H1 (cell line): Measurements from ENCODE around the gene MAGI1. TPM values are rescaled to one million over a fixed set of nuclear protein-coding genes. Genes with fewer than 3 reads are reported as not detected.

ENCODE experiments used
- CTCF ChIA-PET: fragments of 300-600 bp; sonication (Branson Sonifier 250); formaldehyde crosslinking; loops from one replicate; lab custom pipeline; 2021; ENCODE audit not compliant: partially characterized antibody; lab: Charles Lee
- POLR2A ChIA-PET: fragments of 300-600 bp; sonication (Branson Sonifier 250); formaldehyde crosslinking; loops from one replicate; lab custom pipeline; 2021; ENCODE audit warnings: inconsistent platforms; ENCODE audit not compliant: partially characterized antibody; lab: Charles Lee
- DNase-seq, 2 experiments: peaks; one replicate each; pipeline versions ENCODE4 v3.0.0 to v3.0.0-alpha.2; 2010 to 2022; ENCODE audit warnings: low spot score in 2 of 2, low read depth in 1 of 2, mixed read lengths in 1 of 2
- FAIRE-seq: peaks from 2 replicates; lab custom pipeline; 2011; peaks lifted over from hg19 to GRCh38; lab: Jason Lieb, UNC
- H2AFZ ChIP-seq: 2 replicates; pipeline ENCODE4 v1.8.1; 2012; ENCODE audit warnings: low read length, inconsistent platforms
- H2AK5ac ChIP-seq: 2 replicates; pipeline ENCODE4 v1.6.1; 2013; ENCODE audit warnings: low read depth, low read length
- H2BK120ac ChIP-seq: replicated peaks from 2 replicates; pipeline ENCODE3; 2013; ENCODE audit warnings: low read depth, low read length, inconsistent platforms
- H2BK12ac ChIP-seq: 2 replicates; pipeline ENCODE4 v1.6.1; 2013; ENCODE audit warnings: low read depth, low read length
- H2BK15ac ChIP-seq: 2 replicates; pipeline ENCODE4 v1.6.1; 2013; ENCODE audit warnings: low read length
- H2BK20ac ChIP-seq: 2 replicates; pipeline ENCODE4 v1.6.1; 2013; ENCODE audit warnings: low read length
- H2BK5ac ChIP-seq: 2 replicates; pipeline ENCODE4 v1.6.1; 2013; ENCODE audit warnings: low read depth, low read length
- H3K14ac ChIP-seq: 2 replicates; pipeline ENCODE4 v1.6.1; 2013; ENCODE audit warnings: inconsistent platforms; ENCODE audit not compliant: insufficient read length
- H3K18ac ChIP-seq: 2 replicates; pipeline ENCODE4 v1.6.1; 2013; ENCODE audit warnings: low read length; ENCODE audit errors: extremely low read depth
- H3K23ac ChIP-seq: 2 replicates; pipeline ENCODE4 v1.6.1; 2013; ENCODE audit warnings: inconsistent platforms; ENCODE audit not compliant: insufficient read length
- H3K23me2 ChIP-seq: 2 replicates; pipeline ENCODE4 v1.6.1; 2013; ENCODE audit warnings: low read depth, low read length
- H3K27ac ChIP-seq: 2 replicates; pipeline ENCODE4 v1.6.1; 2011; ENCODE audit warnings: low read depth, low read length, inconsistent platforms
- H3K27me3 ChIP-seq, 4 experiments: replicated peaks in 1 of 4; 1 replicate in 1 of 4; 2 replicates in 3 of 4; pipeline versions ENCODE4 v1.6.1 to v1.8.1; 2011 to 2013; ENCODE audit warnings: low read length in 3 of 4, mild to moderate bottlenecking in 3 of 4, inconsistent platforms in 2 of 4, mixed read lengths in 2 of 4, moderate library complexity in 1 of 4; ENCODE audit not compliant: control insufficient read depth in 3 of 4, insufficient read depth in 3 of 4; ENCODE audit errors: extremely low read depth in 1 of 4
- H3K36me3 ChIP-seq, 4 experiments: 2 replicates each; pipeline versions ENCODE4 v1.6.1 to v1.8.1; 2011 to 2013; ENCODE audit warnings: mild to moderate bottlenecking in 4 of 4, low read length in 3 of 4, moderate library complexity in 2 of 4, control low read depth in 1 of 4, inconsistent platforms in 1 of 4; ENCODE audit not compliant: insufficient read depth in 4 of 4, control insufficient read depth in 2 of 4
- H3K4ac ChIP-seq: replicated peaks from 2 replicates; pipeline ENCODE3; 2013; ENCODE audit warnings: low read length, low read depth, mixed read lengths, inconsistent platforms; ENCODE audit not compliant: insufficient read length
- H3K4me1 ChIP-seq, 4 experiments: replicated peaks in 1 of 4; 1 replicate in 1 of 4; 2 replicates in 3 of 4; pipeline versions ENCODE4 v1.6.1 to v1.8.1; 2011 to 2013; ENCODE audit warnings: low read length in 3 of 4, inconsistent platforms in 2 of 4, mixed read lengths in 1 of 4; ENCODE audit not compliant: insufficient read depth in 4 of 4, control insufficient read depth in 3 of 4
- H3K4me2 ChIP-seq, 2 experiments: 2 replicates each; pipeline versions ENCODE4 v1.6.1 to v1.8.1; 2011 to 2013; ENCODE audit warnings: low read depth in 2 of 2, low read length in 2 of 2, control low read depth in 1 of 2, inconsistent platforms in 1 of 2, mild to moderate bottlenecking in 1 of 2; ENCODE audit not compliant: insufficient read depth in 1 of 2
- H3K4me3 ChIP-seq, 4 experiments: fragments of 200-600, 300-600 bp in 1 of 4; sonication (generic), shearing (Covaris generic), sonication (Bioruptor Twin) in 1 of 4; 2 replicates each; pipeline versions ENCODE4 v1.5.1 to v1.8.1; 2011 to 2016; ENCODE audit warnings: low read length in 4 of 4, low read depth in 3 of 4, control low read depth in 2 of 4, inconsistent platforms in 2 of 4, mild to moderate bottlenecking in 2 of 4, mixed read lengths in 1 of 4, moderate library complexity in 1 of 4; ENCODE audit not compliant: insufficient read depth in 2 of 4; ENCODE audit errors: extremely low read depth in 1 of 4
- H3K56ac ChIP-seq: replicated peaks from 2 replicates; pipeline ENCODE3; 2013; ENCODE audit warnings: low read depth, mild to moderate bottlenecking, mixed read lengths, low read length, inconsistent platforms; ENCODE audit not compliant: insufficient read length
- H3K79me1 ChIP-seq: 2 replicates; pipeline ENCODE4 v1.6.1; 2013; ENCODE audit warnings: low read depth, low read length, control low read depth
- H3K79me2 ChIP-seq, 2 experiments: 2 replicates each; pipeline versions ENCODE4 v1.6.1 to v1.8.1; 2012 to 2013; ENCODE audit warnings: low read length in 2 of 2, mild to moderate bottlenecking in 2 of 2, inconsistent platforms in 1 of 2; ENCODE audit not compliant: insufficient read depth in 2 of 2, control insufficient read depth in 1 of 2
- H3K9ac ChIP-seq, 4 experiments: replicated peaks in 1 of 4; 1 replicate in 1 of 4; 2 replicates in 3 of 4; pipeline versions ENCODE4 v1.6.1 to v1.8.1; 2011 to 2013; ENCODE audit warnings: low read depth in 3 of 4, low read length in 3 of 4, control low read depth in 2 of 4, mild to moderate bottlenecking in 2 of 4, moderate library complexity in 2 of 4, inconsistent platforms in 1 of 4; ENCODE audit errors: extremely low read depth in 1 of 4
- H3K9me3 ChIP-seq, 2 experiments: 2 replicates each; pipeline versions ENCODE4 v1.6.1 to v1.8.1; 2012 to 2013; ENCODE audit warnings: mild to moderate bottlenecking in 2 of 2, moderate library complexity in 2 of 2, control low read depth in 1 of 2, inconsistent platforms in 1 of 2, low read depth in 1 of 2, low read length in 1 of 2, mixed read lengths in 1 of 2; ENCODE audit not compliant: insufficient read depth in 2 of 2
- H4K20me1 ChIP-seq, 2 experiments: replicated peaks in 1 of 2; 2 replicates each; pipeline versions ENCODE3 to v1.8.1; 2011 to 2013; ENCODE audit warnings: inconsistent platforms in 2 of 2, low read length in 2 of 2, mild to moderate bottlenecking in 1 of 2; ENCODE audit not compliant: insufficient read depth in 2 of 2, control insufficient read depth in 1 of 2
- H4K5ac ChIP-seq: 2 replicates; pipeline ENCODE4 v1.6.1; 2013; ENCODE audit warnings: low read length, low read depth, mixed read lengths, inconsistent platforms; ENCODE audit not compliant: insufficient read length
- H4K8ac ChIP-seq: 2 replicates; pipeline ENCODE4 v1.8.0; 2013; ENCODE audit warnings: mild to moderate bottlenecking, moderate library complexity, low read length, inconsistent platforms; ENCODE audit not compliant: insufficient read depth; ENCODE audit errors: extremely low read depth
- H4K91ac ChIP-seq: replicated peaks from 2 replicates; pipeline ENCODE3; 2013; ENCODE audit warnings: low read length, mixed read lengths, inconsistent platforms; ENCODE audit not compliant: insufficient read length
- ASH2L ChIP-seq: fragments of 200-600, 300-600 bp; sonication (generic); IDR thresholded peaks from one replicate; pipeline ENCODE4 v1.7.1; 2017; ENCODE audit warnings: low read length
- CTBP2 ChIP-seq: IDR thresholded peaks from 2 replicates; pipeline ENCODE4 v1.7.0; 2011; ENCODE audit warnings: borderline replicate concordance, mild to moderate bottlenecking, moderate library complexity, mixed read lengths, low read length; ENCODE audit not compliant: insufficient read depth, insufficient read length
- EZH2 ChIP-seq: fragments of 200-600 bp; sonication (generic); IDR thresholded peaks from 2 replicates; pipeline ENCODE4 v1.7.1; 2012; ENCODE audit warnings: low read depth, mild to moderate bottlenecking, moderate library complexity, low read length, inconsistent platforms; ENCODE audit not compliant: severe bottlenecking
- KDM4A ChIP-seq: IDR thresholded peaks from one replicate; pipeline ENCODE4 v1.7.1; 2012; ENCODE audit warnings: low read depth, mild to moderate bottlenecking, moderate library complexity, low read length, inconsistent platforms; ENCODE audit not compliant: severe bottlenecking
- SIRT6 ChIP-seq: IDR thresholded peaks from one replicate; pipeline ENCODE4 v1.7.1; 2012; ENCODE audit warnings: low read length, inconsistent platforms
- SUZ12 ChIP-seq: fragments of 200-600 bp; sonication (generic); IDR thresholded peaks from 2 replicates; pipeline ENCODE4 v1.6.1; 2012; ENCODE audit warnings: mild to moderate bottlenecking, inconsistent platforms, low read length, moderate library complexity, mixed read lengths
- TCF12 ChIP-seq: IDR thresholded peaks from 2 replicates; pipeline ENCODE4 v1.6.1; 2011; ENCODE audit warnings: low read depth, mild to moderate bottlenecking, low read length
- WGBS, 2 experiments: shearing (Covaris generic) in 1 of 2; methylation state at CpG; one replicate each; pipeline versions ENCODE4 v1.1.6 to v1.1.7; 2013 to 2015; ENCODE audit warnings: low lambda C conversion rate in 2 of 2, mixed read lengths in 2 of 2, inconsistent platforms in 1 of 2, low coverage in 1 of 2, missing lambda C conversion rate in 1 of 2; ENCODE audit not compliant: insufficient replicate concordance in 2 of 2, insufficient coverage in 1 of 2, insufficient read length in 1 of 2; ENCODE audit errors: extremely low coverage in 1 of 2, missing lambda C conversion rate in 1 of 2; 5-methylcytosine and 5-hydroxymethylcytosine counted together
- polyA plus RNA-seq, 7 experiments: library from polyadenylated mRNA; depleted of rRNA in 3 of 7; stranded (reverse) in 5 of 7; unstranded in 2 of 7; fragments of >200 nt in 5 of 7; fragments of 200-250 nt in 2 of 7; gene quantifications; 1 replicate in 5 of 7; 2 replicates in 1 of 7; 4 replicates in 1 of 7; pipeline versions ENCODE4 v1.2.1 to v1.2.3, GENCODE V29; 2011 to 2013; ENCODE audit warnings: missing spikeins in 2 of 7, mixed read lengths in 2 of 7
- total RNA-seq: library from RNA; stranded (reverse); fragmentation: NEBNext Ultra II Directional; extraction: Animal tissue kit (Norgen Biotek cat#: 25700); gene quantifications from 2 replicates; pipeline ENCODE4 v1.2.1, GENCODE V29; 2021

MAGI1 gene
- total and polyA plus RNA-seq, 2 of the 8 experiments (the other 6 are each of a cell fraction or from before 2014, with no cell fraction given) = 19.8 to 78.0 TPM

- peak overlapping the region; percentile 95; the same call in 1 of the 2 replicates for H4K8ac ChIP-seq
- TF ChIP-seq ASH2L = peak; percentile 61
- peak; percentile 36 for TF ChIP-seq KDM4A
- TF ChIP-seq EZH2 = no peak
- 0 out of 2 replicates have a peak, but pooled peaks have one; percentile 13 for TF ChIP-seq SUZ12
- TF ChIP-seq CTBP2 = no peak
- TF ChIP-seq TCF12 = no peak
- no peak for TF ChIP-seq SIRT6
- peaks cover 16% of the 10 kb centered on the region for H3K23me2 ChIP-seq
- ChIA-PET CTCF (interaction anchor here (0.7 to 2.6 kb wide), 6 partner anchors 11 to 118 kb away, joined by 3 to 16 read pairs (median 6); no protein-coding TSS in a partner anchor), POLR2A (interaction anchor here (0.6 to 2.2 kb wide), 15 partner anchors 10 to 551 kb away, joined by 3 to 9 read pairs (median 4); no protein-coding TSS in a partner anchor)
- DNase-seq (peak in 1 of 2 experiments; percentile 54), FAIRE-seq (no peak)
- no peaks in the 10 kb centered on the region for H3K9me3 ChIP-seq
- H3K79me2 ChIP-seq = peaks cover 0 to 49% of the 10 kb centered on the region in 2 experiments; a peak in 3 of 4 replicates
- H2BK12ac ChIP-seq = peak overlapping the region; percentile 80; the same call in 1 of the 2 replicates
- no peak overlapping the region for H2BK20ac ChIP-seq
- WGBS, 2 experiments = 2% methylated on average over 20 of the region's 25 CpGs; no CpG with 5 or more reads in 1 of the 2 experiments
- H4K20me1 ChIP-seq = peaks cover 2 to 3% of the 10 kb centered on the region in 2 experiments
- no peak overlapping the region; the same call in 1 of the 2 replicates for H3K27ac ChIP-seq
- no peak overlapping the region for H2BK15ac ChIP-seq
- no peak overlapping the region for H4K91ac ChIP-seq
- peak overlapping the region; percentile 67 for H4K5ac ChIP-seq
- peaks cover 4% of the 10 kb centered on the region; the same call in 1 of the 2 replicates for H3K79me1 ChIP-seq
- no peak overlapping the region for H3K4ac ChIP-seq
- peak overlapping the region; percentile 86 for H3K18ac ChIP-seq
- no peak overlapping the region for H2BK120ac ChIP-seq
- H3K14ac ChIP-seq = no peak overlapping the region
- no peak overlapping the region for H2AFZ ChIP-seq
- H3K9ac ChIP-seq = peak overlapping the region; percentile 64 to 91 (median 66)
- peak overlapping the region; percentile 71; the same call in 1 of the 2 replicates for H2BK5ac ChIP-seq
- peak overlapping the region; percentile 73 to 93 (median 82) for H3K4me3 ChIP-seq
- H3K23ac ChIP-seq = no peak overlapping the region
- no peaks in the 10 kb centered on the region for H3K27me3 ChIP-seq
- peak overlapping the region; percentile 93 to 97 for H3K4me2 ChIP-seq
- no peak overlapping the region for H2AK5ac ChIP-seq
- peaks cover 0 to 3% (median 0%) of the 10 kb centered on the region in 4 experiments; a peak in 1 of 8 replicates for H3K36me3 ChIP-seq
- peaks cover 12 to 24% (median 18%) of the 10 kb centered on the region in 4 experiments for H3K4me1 ChIP-seq
- H3K56ac ChIP-seq = no peak overlapping the region
Measured at GRCh38 chr3:66038384-66038725, 363 bp downstream of the MAGI1 start.
